Lung (tissue), 13 donors: ENCODE data around the gene RAI1. TPM values are rescaled to one million over a fixed set of nuclear protein-coding genes. Genes with fewer than 3 reads are reported as not detected.

ENCODE experiments used
- ATAC-seq: fragments of 200-7000 bp; cut with Tn5 transposase; one replicate; pipeline ENCODE4 v1.9.1; 2020; ENCODE audit warnings: moderate number of reproducible peaks; ENCODE audit not compliant: insufficient read depth, low FRiP score
- DNase-seq, 3 donors: peaks; one replicate each; pipeline ENCODE4 v3.0.0-alpha.2; 2013 to 2017
- H3K27ac ChIP-seq, 2 donors: one replicate each; pipeline ENCODE4 v1.5.1; 2013; ENCODE audit warnings: mild to moderate bottlenecking in 2 of 2, moderate library complexity in 2 of 2, control low read depth in 1 of 2, inconsistent platforms in 1 of 2, low read depth in 1 of 2, low read length in 1 of 2
- H3K27me3 ChIP-seq, 3 donors: one replicate each; pipeline ENCODE4 v1.5.1; 2013; ENCODE audit warnings: low read length in 2 of 3; ENCODE audit not compliant: control insufficient read depth in 3 of 3, insufficient read depth in 3 of 3
- H3K36me3 ChIP-seq, 4 donors: one replicate each; pipeline ENCODE4 v1.5.1; 2013; ENCODE audit warnings: low read length in 4 of 4, mild to moderate bottlenecking in 1 of 4, moderate library complexity in 1 of 4; ENCODE audit not compliant: control insufficient read depth in 4 of 4, insufficient read depth in 4 of 4
- H3K4me1 ChIP-seq, 5 donors: one replicate each; pipeline ENCODE4 v1.5.1; 2013; ENCODE audit warnings: low read length in 5 of 5, mild to moderate bottlenecking in 2 of 5, moderate library complexity in 1 of 5; ENCODE audit not compliant: control insufficient read depth in 5 of 5, insufficient read depth in 5 of 5
- H3K4me3 ChIP-seq: one replicate; pipeline ENCODE4 v1.5.1; 2013; ENCODE audit warnings: mild to moderate bottlenecking, control low read depth, moderate library complexity
- H3K9ac ChIP-seq, 2 donors: one replicate each; pipeline ENCODE4 v1.5.1; 2013; ENCODE audit warnings: low read length in 2 of 2, control low read depth in 1 of 2; ENCODE audit not compliant: insufficient read depth in 1 of 2
- H3K9me3 ChIP-seq, 4 donors: one replicate each; pipeline ENCODE4 v1.5.1; 2013; ENCODE audit warnings: low read length in 3 of 4, mild to moderate bottlenecking in 1 of 4, moderate library complexity in 1 of 4; ENCODE audit not compliant: control insufficient read depth in 4 of 4, insufficient read depth in 3 of 4
- CTCF ChIP-seq: IDR thresholded peaks from 2 replicates; pipeline ENCODE4 v1.5.1; 2012; ENCODE audit warnings: mild to moderate bottlenecking; ENCODE audit errors: control extremely low read depth, extremely low read depth
- WGBS, 2 donors: extraction: QIAGEN DNeasy Blood & Tissue Kit; methylation state at CpG; one replicate each; pipeline ENCODE4 v1.1.7; 2013; 5-methylcytosine and 5-hydroxymethylcytosine counted together
- polyA plus RNA-seq, 2 donors: library from polyadenylated mRNA; stranded (reverse); fragments of 200-250 nt; gene quantifications; one replicate each; pipeline ENCODE4 v1.2.1, GENCODE V29; 2013
- small RNA-seq: library from RNA; depleted of rRNA; stranded (forward); fragments of <200 nt; gene quantifications from one replicate; pipeline ENCODE3, GENCODE V24; 2014; ENCODE audit warnings: low replicate concordance
- total RNA-seq, 2 donors: library from RNA; depleted of rRNA in 1 of 2; stranded (reverse); fragments of >200 nt in 1 of 2; gene quantifications; one replicate each; pipeline ENCODE4 v1.2.1, GENCODE V29; 2014 to 2021
- donor health status: control.
- donor health status: control.
- donor health status: Bipolar disorder and iron deficiency.
- donor health status: healthy.
- donor health status: DM: yes; HTN: yes; CAD: no.

The RAI1 gene
- total and polyA plus RNA-seq, 4 donors: 14.5 to 44.4 (median 28.3) TPM

GRCh38 chr17:17860766-17861107, 179.5 kb downstream of the RAI1 start:
- H3K9me3 ChIP-seq: no peaks in the 10 kb centered on the region
- H3K4me3 ChIP-seq: no peak overlapping the region
- no peak overlapping the region for H3K9ac ChIP-seq
- H3K27me3 ChIP-seq: no peaks in the 10 kb centered on the region
- TF ChIP-seq CTCF: no peak
- peaks cover 0 to 9% (median 3%) of the 10 kb centered on the region in 4 donors for H3K36me3 ChIP-seq
- H3K27ac ChIP-seq: peak overlapping the region in 1 of 2 donors; percentile 60
- peaks cover 0 to 14% (median 9%) of the 10 kb centered on the region in 5 donors for H3K4me1 ChIP-seq
- ATAC-seq (peak; percentile 75), DNase-seq (no peak)
- WGBS, 2 donors: 53 to 73% methylated on average over 5 of the region's 5 CpGs

Small RNA genes lying within 50 kb of the gene (small RNA-seq; reads per million reads assigned to genes)
- 0.81 reads per million, percentile 76 among the genes with 10 or more reads in this experiment for gene MIR33B
- 0.12 reads per million for gene MIR6777
- gene RF02177: not detected
- not detected for gene RF02178

Other genes starting within 250 kb of the RAI1 start
- 10 to 100 TPM; 14.2 to 15.4 TPM for gene MED9, start 204.5 kb upstream of the RAI1 start, total RNA-seq
- 10 to 100 TPM; 10.8 to 12.4 TPM for gene MED9, start 204.5 kb upstream of the RAI1 start, polyA plus RNA-seq
- 10 to 100 TPM in 1 of 2 donors, 1 to 10 TPM in 1; 3.8 to 11.4 TPM for gene RASD1, start 185.1 kb upstream of the RAI1 start, total RNA-seq
- gene RASD1, start 185.1 kb upstream of the RAI1 start, polyA plus RNA-seq: 10 to 100 TPM; 13.5 to 53.8 TPM
- 10 to 100 TPM; 18.7 to 59.1 TPM for gene PEMT, start 89.8 kb upstream of the RAI1 start, total RNA-seq
- 10 to 100 TPM; 32.7 to 36.1 TPM for gene PEMT, start 89.8 kb upstream of the RAI1 start, polyA plus RNA-seq
- 100 to 1,000 TPM in 1 of 2 donors, 10 to 100 TPM in 1; 84.6 to 134 TPM for gene SREBF1, start 155.5 kb downstream of the RAI1 start, total RNA-seq
- gene SREBF1, start 155.5 kb downstream of the RAI1 start, polyA plus RNA-seq: 10 to 100 TPM; 68.4 to 76.8 TPM